Mesodermal cell (in vitro differentiated cells): ENCODE results near the gene RAPSN.

ENCODE experiments used
- H3K27ac ChIP-seq: 2 replicates; pipeline ENCODE4 v1.7.0; 2013; ENCODE audit warnings: mild to moderate bottlenecking, low read depth, low read length, moderate library complexity; ENCODE audit not compliant: severe bottlenecking
- H3K36me3 ChIP-seq: 2 replicates; pipeline ENCODE4 v1.7.1; 2013; ENCODE audit warnings: mild to moderate bottlenecking, low read length, moderate library complexity; ENCODE audit not compliant: control insufficient read depth, insufficient read depth
- H3K4me1 ChIP-seq: one replicate; pipeline ENCODE4 v1.7.1; 2013; ENCODE audit warnings: mild to moderate bottlenecking, low read length; ENCODE audit not compliant: insufficient read depth, control insufficient read depth, poor library complexity, severe bottlenecking
- H3K4me3 ChIP-seq: 2 replicates; pipeline ENCODE4 v1.7.0; 2013; ENCODE audit warnings: low read length, control low read depth, mild to moderate bottlenecking; ENCODE audit not compliant: insufficient read depth, poor library complexity, severe bottlenecking; ENCODE audit errors: extremely low read depth
- H3K9me3 ChIP-seq: 2 replicates; pipeline ENCODE4 v1.7.1; 2013; ENCODE audit warnings: mild to moderate bottlenecking, low read length, moderate library complexity; ENCODE audit not compliant: control insufficient read depth
- WGBS, 2 experiments: methylation state at CpG; one replicate each; pipeline ENCODE4 v1.1.5; 2013; ENCODE audit warnings: missing lambda C conversion rate in 2 of 2; ENCODE audit not compliant: insufficient coverage in 2 of 2; 5-methylcytosine and 5-hydroxymethylcytosine counted together

RAPSN gene

GRCh38 chr11:47445840-47446239, 3.1 kb downstream of the RAPSN start:
- WGBS, 2 experiments: 97% methylated on average over 4 of the region's 4 CpGs
- no peak overlapping the region for H3K27ac ChIP-seq

GRCh38 chr11:47443817-47444216, 5.1 kb downstream of the RAPSN start:
- Histone ChIP-seq H3K4me3 (no peak overlapping the region), H3K4me1 (no peaks in the 10 kb centered on the region)
- WGBS, 2 experiments: 88 to 100% methylated on average over 1 to 2 of the region's 3 CpGs

More at GRCh38 chr11:47445840-47446239, 3.1 kb downstream of the RAPSN start:
- Histone ChIP-seq H3K4me1 (no peaks in the 10 kb centered on the region), H3K4me3 (no peak overlapping the region), H3K36me3 (no peaks in the 10 kb centered on the region), H3K9me3 (no peaks in the 10 kb centered on the region)

GRCh38 chr11:47443028-47443700, 5.8 kb downstream of the RAPSN start:
- no peak overlapping the region for H3K4me3 ChIP-seq

More at GRCh38 chr11:47443817-47444216, 5.1 kb downstream of the RAPSN start:
- no peaks in the 10 kb centered on the region for H3K36me3 ChIP-seq
- H3K27ac ChIP-seq: no peak overlapping the region
- no peaks in the 10 kb centered on the region for H3K9me3 ChIP-seq

GRCh38 chr11:47442514-47442913, 6.4 kb downstream of the RAPSN start:
- WGBS, 2 experiments: 84 to 93% methylated on average over 7 to 8 of the region's 8 CpGs
- Histone ChIP-seq H3K4me1 (no peaks in the 10 kb centered on the region), H3K36me3 (no peaks in the 10 kb centered on the region), H3K9me3 (no peaks in the 10 kb centered on the region), H3K27ac (no peak overlapping the region), H3K4me3 (no peak overlapping the region)

More at GRCh38 chr11:47443028-47443700, 5.8 kb downstream of the RAPSN start:
- 88 to 90% methylated on average over 9 to 11 of the region's 12 CpGs for WGBS, 2 experiments
- Histone ChIP-seq H3K36me3 (no peaks in the 10 kb centered on the region), H3K27ac (no peak overlapping the region), H3K9me3 (no peaks in the 10 kb centered on the region), H3K4me1 (no peaks in the 10 kb centered on the region)

GRCh38 chr11:47441421-47441820, 7.5 kb downstream of the RAPSN start:
- WGBS, 2 experiments: 97 to 98% methylated on average over 6 to 9 of the region's 12 CpGs
- no peaks in the 10 kb centered on the region for H3K4me1 ChIP-seq
- no peaks in the 10 kb centered on the region for H3K9me3 ChIP-seq
- no peak overlapping the region for H3K4me3 ChIP-seq
- no peak overlapping the region for H3K27ac ChIP-seq
- H3K36me3 ChIP-seq: no peaks in the 10 kb centered on the region

GRCh38 chr11:47440054-47440476, 8.9 kb downstream of the RAPSN start:
- 56 to 100% methylated on average over 1 to 2 of the region's 2 CpGs for WGBS, 2 experiments
- H3K9me3 ChIP-seq: no peaks in the 10 kb centered on the region
- no peak overlapping the region for H3K4me3 ChIP-seq
- H3K27ac ChIP-seq: no peak overlapping the region
- no peaks in the 10 kb centered on the region for H3K4me1 ChIP-seq
- H3K36me3 ChIP-seq: no peaks in the 10 kb centered on the region

- 92 to 95% methylated on average over 17 to 18 of the region's 18 CpGs for WGBS, 2 experiments
- Histone ChIP-seq H3K36me3 (no peaks in the 10 kb centered on the region), H3K4me3 (no peak overlapping the region), H3K4me1 (no peaks in the 10 kb centered on the region), H3K27ac (no peak overlapping the region), H3K9me3 (no peaks in the 10 kb centered on the region)
These were observed 10.2 kb downstream of the RAPSN start for GRCh38 chr11:47438721-47439120.

- H3K9me3 ChIP-seq: no peaks in the 10 kb centered on the region
- no peak overlapping the region for H3K27ac ChIP-seq
- no peak overlapping the region for H3K4me3 ChIP-seq
- WGBS, 2 experiments: 89 to 93% methylated on average over 11 to 12 of the region's 16 CpGs
- H3K36me3 ChIP-seq: no peaks in the 10 kb centered on the region
- H3K4me1 ChIP-seq: no peaks in the 10 kb centered on the region
These were observed 11.1 kb downstream of the RAPSN start for GRCh38 chr11:47437746-47438418.

GRCh38 chr11:47437218-47437745, 11.7 kb downstream of the RAPSN start:
- WGBS, 2 experiments: 96 to 97% methylated on average over 8 to 9 of the region's 11 CpGs
- no peaks in the 10 kb centered on the region for H3K9me3 ChIP-seq
- no peaks in the 10 kb centered on the region for H3K36me3 ChIP-seq
- H3K4me1 ChIP-seq: no peaks in the 10 kb centered on the region
- H3K4me3 ChIP-seq: no peak overlapping the region
- no peak overlapping the region for H3K27ac ChIP-seq

- 93 to 100% methylated on average over 3 of the region's 3 CpGs for WGBS, 2 experiments
- Histone ChIP-seq H3K4me1 (no peaks in the 10 kb centered on the region), H3K27ac (no peak overlapping the region), H3K4me3 (no peak overlapping the region), H3K9me3 (no peaks in the 10 kb centered on the region), H3K36me3 (no peaks in the 10 kb centered on the region)
These were observed 12.2 kb downstream of the RAPSN start for GRCh38 chr11:47436726-47437125.

GRCh38 chr11:47435687-47436086, 13.2 kb downstream of the RAPSN start:
- Histone ChIP-seq H3K4me3 (no peak overlapping the region), H3K9me3 (no peaks in the 10 kb centered on the region), H3K4me1 (no peaks in the 10 kb centered on the region), H3K36me3 (no peaks in the 10 kb centered on the region), H3K27ac (no peak overlapping the region)
- WGBS, 2 experiments: 96 to 100% methylated on average over 2 to 3 of the region's 3 CpGs
